HG03095 (cell line): Measurements from ENCODE around the gene UBAP1L.

Experiments used
- ATAC-seq: cut with Tn5 transposase; IDR thresholded peaks from one replicate; pipeline ENCODE4 v1.9.1; 2021; ENCODE audit warnings: moderate library complexity; ENCODE audit not compliant: unreplicated experiment

The UBAP1L gene

GRCh38 chr15:65049418-65049840 lies 65.6 kb downstream of the UBAP1L start:
- peak; percentile 80 for ATAC-seq

GRCh38 chr15:65048241-65048640 lies 66.8 kb downstream of the UBAP1L start:
- no peak for ATAC-seq

GRCh38 chr15:65044724-65045481 lies 70.1 kb downstream of the UBAP1L start, which contains the start of gene SLC51B:
Gene SLC51B (plus strand): TSS chr15:65045387. CDS start chr15:65050005, 4,618 bp downstream.
- no peak for ATAC-seq

GRCh38 chr15:65044218-65044617 lies 70.8 kb downstream of the UBAP1L start:
- ATAC-seq = peak; percentile 59

GRCh38 chr15:65042776-65043327 lies 72.1 kb downstream of the UBAP1L start:
- ATAC-seq = no peak
